GM19324 (cell line): ENCODE data around the gene KLHL28.

Experiments
- ATAC-seq: cut with Tn5 transposase; IDR thresholded peaks from one replicate; pipeline ENCODE4 v1.9.1; 2021; ENCODE audit warnings: mild to moderate bottlenecking, moderate library complexity; ENCODE audit not compliant: unreplicated experiment, low FRiP score

Gene KLHL28

DNA sequence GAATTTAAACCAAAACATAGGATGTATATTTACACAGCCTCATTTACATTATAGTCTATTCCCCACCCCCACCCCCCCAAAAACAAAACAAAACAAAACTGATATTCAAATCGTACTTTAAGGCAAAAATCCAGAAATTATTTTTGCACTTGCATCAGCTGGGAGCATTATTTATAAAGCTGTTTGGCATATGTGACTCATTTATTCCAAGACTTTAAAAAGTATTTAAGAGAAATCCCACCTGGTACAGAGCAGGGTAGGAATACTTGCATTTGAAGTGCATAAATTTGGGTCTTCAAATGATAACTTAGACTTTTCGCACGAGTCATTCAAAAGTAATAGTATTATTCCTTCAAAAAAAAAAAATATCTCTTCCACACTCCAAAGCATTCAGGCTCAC, 1.1 kb downstream of the KLHL28 start:
- no peak for ATAC-seq

DNA sequence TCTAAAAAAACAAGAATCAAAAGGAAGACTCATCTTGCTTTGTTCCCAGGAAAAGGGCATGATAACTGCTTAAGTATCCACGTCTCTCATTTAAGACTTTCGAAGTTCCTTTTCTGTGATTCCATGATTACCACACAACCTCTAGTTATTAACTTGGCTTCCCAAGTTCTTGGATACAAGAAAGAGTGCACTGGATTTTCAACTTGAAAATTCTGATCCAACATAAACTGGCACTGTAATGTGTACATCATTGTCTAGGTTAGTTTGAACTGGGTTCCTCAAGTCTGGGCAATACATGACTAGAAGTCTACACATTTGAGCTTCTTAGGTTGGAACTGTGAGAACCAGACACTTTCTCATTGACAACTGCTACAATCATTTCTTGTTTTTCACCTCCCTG, 1.6 kb downstream of the KLHL28 start:
- ATAC-seq = no peak

DNA sequence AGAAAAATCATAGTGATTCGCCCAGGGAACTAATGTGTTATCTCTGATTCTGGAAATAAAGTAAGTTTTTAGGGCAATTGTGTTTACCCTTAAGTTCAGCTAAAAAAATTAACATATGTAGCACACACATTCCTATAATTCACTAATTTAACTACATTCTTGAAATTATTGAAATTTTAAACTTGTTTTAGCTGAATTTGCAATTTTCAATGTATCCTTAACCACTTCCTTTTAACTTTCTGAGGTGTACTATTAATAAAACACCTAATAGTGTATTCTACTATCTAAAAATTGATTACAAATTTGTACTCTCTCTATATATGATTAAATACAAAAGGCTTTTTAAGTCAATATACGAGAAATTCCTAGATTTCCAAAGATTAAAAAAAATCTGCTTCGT, 2.2 kb downstream of the KLHL28 start:
- ATAC-seq = no peak

DNA sequence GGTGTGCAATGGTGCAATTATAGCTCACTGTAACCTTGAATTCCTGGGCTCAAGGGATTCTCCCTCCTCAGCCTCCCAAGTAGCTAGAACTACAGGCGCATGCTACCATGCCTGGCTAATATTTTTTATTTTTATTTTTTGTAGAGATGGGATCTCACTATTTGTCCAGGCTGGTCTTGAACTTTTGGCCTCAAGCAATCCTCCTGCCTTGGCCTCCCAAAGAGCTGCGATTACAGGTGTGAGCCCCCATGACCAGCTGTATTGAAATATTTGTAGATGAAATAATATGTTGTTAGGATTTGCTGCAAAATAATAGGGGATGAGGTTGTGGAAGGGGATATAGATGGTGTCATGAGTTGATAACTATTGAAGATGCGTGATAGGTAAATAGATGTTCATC, 4.9 kb downstream of the KLHL28 start:
- no peak for ATAC-seq

DNA sequence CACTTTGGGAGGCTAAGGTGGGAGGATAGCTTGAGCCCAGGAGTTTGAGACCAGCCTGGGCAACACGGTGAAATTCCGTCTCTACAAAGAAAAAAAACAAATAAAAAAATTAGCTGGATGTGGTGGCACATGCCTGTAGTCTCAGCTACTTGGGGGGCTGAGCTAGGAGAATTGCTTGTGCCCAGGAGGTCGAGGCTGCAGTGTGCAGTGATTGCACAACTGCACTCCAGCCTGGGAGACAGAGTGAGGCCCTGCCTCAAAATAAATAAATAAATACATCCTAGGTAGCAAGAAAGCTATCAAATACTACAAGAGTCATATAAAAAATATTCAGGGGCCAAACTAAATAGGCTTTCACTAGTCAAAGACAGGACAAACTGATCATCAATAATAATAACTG, 6.2 kb downstream of the KLHL28 start:
- no peak for ATAC-seq

DNA sequence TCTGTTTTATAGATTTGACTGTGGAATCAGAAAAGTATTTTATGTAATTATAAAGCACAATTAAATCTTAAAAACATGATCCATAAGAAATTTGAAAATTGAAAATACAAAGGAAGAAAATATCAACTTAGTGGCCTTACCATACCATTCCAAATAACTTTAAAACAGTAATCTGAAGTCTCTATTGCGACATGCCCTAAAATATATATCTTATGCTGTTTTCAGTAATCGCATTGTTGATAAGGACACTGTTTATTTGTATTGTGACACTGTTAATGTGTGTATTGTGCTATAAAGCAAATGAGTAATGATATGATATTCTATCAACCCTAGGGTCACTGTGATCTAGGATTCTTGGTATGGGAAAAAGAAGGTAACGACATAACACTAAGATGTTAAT, 7.0 kb downstream of the KLHL28 start:
- no peak for ATAC-seq

DNA sequence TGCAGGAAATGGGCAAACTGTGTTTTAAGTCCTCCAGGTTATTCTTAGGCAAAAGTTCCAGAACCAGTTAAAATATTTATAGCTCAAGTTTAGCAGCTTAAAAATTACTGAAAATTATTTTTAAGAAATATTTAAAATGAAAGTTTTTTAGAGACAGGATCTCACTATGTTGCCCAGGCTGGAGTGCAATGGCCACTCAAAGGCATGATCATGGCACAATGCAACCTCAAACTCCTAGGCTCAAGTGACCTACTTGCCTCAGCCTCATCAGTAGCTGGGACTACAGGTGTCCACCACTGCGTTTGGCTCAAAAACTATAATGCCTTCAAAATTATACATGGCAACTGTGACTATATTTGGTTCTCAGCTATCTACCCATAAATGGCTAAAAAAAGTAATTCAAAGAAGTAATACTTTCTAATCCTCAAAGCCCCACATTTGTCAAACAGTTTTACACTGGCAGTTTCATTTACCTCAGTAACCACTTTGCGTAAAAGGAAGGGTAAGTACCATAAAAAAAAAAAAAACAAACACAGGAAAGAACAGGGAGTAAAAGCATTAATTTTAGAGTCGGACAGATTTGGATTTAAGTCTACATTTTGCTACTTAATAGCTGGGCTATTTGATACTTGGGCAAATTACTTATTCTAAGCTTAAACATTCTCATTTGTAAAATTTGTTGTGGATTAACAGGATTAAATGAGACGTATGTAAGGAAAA, 9.2 kb downstream of the KLHL28 start:
- no peak for ATAC-seq

DNA sequence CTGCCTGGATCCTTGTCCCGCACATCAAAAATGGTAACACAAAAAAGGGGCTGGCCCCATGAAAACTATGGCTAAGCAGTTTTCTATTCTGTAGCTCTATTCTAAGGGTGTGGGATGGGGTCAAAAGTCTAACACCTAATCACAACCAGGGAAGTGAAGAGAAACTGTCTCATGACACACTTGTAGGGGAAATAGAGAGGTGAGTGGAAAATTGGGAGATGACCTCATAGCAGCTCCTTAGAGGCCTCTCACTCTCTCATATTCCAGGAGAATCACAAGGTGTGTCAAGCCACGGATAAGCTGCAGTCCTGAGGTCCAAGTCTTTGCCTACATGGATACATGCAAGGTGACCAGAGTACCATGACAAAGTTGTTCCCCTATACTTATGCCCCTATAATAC, 10.7 kb downstream of the KLHL28 start:
- ATAC-seq = no peak

DNA sequence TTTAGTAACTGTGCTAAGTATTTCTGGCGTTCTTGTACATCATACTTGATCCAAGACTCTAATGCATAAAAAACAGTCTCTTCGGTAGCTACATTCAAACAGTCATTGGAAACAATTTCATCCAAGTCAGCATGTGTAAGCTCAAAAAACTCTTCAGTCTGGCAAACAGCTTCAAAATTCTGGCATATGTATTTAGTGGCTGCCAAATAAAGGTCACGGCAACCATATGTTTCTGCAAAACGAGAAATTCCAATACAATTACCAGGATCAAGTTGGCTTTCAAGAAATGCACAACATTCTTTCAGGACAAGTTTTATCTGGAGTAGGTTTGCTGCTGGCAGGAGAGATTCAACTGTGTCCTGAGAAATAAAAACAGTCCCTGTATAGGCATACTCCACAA, 16.5 kb downstream of the KLHL28 start:
- ATAC-seq = no peak

DNA sequence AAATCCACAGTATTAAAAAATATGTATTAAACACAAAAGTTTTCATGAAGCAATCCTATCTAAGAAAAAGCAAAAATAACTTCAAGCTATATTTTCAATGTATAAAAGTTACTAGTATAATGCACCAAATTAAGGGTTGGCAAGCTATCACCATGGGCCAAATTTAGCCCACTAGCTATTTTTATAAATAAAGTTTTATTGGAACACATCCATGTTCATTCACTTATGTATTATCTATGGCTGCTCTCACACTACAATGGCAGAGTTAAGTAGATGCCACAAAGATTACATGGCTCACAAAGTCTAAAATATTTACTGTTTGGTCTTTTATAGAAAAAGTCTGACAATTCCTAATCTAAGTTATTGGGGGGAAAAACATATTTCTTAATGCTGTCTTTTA, 17.6 kb downstream of the KLHL28 start:
- ATAC-seq = no peak

DNA sequence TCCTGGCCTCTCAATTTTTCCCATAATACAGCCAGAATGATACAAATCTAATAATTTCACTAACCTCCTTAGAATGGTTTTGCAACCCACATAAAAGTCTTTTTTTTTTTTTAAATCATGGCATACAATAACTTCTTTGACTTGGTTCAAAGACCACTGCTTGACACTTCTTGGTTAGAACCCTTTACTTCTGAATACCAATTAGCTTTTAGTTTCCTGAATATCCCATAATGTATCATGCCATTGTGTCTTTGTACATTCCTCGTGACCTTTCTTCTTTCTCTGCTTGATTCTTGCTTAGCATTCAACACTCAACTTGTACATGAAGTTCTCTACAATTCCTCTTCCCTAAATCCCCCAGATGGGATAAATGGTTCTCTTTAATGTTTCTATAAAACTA, 19.3 kb downstream of the KLHL28 start:
- ATAC-seq = no peak

DNA sequence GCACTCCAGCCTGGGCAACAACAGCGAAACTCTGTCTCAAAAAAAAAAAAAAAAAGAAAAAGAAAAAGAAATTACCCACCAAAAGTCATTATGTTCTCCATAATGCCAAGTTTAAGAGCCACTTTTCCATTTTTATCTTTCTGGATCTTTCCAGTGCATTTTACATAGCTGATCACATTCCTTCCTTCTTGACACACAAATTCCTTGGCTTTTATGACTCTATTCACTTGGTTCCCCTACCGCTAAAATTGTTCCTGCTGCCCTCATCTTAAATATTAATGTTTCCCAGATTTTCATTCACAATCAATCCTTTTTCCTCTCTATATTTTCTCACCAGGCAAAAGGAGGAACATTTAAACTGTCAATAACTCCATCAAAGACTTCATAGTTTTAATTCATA, 20.2 kb downstream of the KLHL28 start:
- no peak for ATAC-seq

DNA sequence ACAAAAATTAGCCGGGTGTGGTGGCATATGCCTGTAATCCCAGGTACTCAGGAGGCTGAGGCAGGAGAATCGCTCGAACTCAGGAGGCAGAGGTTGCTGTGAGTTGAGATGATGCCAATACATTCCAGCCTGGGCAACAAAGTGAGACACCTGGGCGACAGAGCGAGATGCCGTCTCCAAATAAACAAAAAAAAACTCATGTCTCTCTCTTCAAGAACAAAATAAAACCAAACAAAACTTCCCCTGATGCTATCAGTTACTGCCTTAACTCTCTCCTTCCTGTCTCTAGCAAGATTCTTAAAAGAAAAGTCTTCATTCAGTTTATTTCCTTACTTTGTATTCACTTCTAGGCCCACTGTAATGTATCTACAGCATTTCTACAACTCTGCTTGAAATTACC, 20.8 kb downstream of the KLHL28 start:
- ATAC-seq = no peak

DNA sequence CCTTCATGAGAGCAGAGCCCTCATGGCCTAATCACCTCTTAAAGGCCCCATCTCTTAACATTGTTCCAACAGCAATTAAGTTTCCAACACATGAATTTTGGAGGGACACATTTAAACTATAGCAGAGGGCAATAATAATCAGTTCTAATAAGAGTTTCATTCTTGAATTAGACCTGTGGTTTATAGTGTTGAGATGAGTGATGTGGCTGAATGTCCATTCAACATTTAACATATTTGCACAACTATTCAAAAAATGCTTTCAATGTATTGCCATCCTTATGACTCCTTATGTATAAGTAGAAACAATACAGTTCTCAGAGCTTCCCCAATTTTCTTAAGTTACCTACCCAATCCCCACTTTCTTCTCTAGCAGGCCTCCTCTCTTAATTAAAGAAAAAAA, 21.5 kb downstream of the KLHL28 start:
- ATAC-seq = no peak

DNA sequence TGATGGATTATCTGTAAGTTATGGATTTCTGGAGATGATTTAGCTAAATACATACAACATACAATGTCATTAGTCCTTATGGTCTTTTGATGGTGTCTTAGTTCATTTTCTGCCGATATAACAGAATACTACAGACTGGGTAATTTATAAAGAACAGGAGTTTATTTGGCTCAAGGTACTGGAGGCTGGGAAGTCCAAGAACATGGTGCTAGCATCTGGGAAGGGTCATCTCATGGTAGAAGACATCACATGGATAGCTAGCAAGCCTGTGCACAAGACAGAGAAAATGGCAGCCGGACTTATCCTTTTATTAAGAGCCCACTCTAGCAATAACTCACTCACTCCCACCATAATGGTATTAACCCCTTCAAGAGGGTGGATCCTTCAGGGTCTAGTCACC, 24.2 kb downstream of the KLHL28 start:
- no peak for ATAC-seq

DNA sequence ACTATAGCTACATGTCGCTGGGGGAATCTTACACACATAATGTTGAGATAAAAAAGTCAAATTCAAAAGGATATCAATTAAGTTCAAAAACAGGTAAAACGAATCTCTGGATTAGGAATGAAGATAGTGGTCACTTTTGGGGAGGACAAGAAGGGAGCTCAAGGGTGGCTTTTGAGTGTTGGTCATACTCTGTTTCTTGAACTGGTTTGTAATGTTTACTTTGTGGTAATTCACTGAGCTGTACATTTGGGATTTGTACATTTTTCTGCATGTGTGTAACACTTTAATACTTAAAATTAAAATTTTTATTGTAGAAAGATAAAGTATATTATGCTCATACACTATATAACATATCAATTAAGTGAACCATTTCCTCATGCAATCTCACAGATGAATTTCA, 26.6 kb downstream of the KLHL28 start:
- no peak for ATAC-seq

DNA sequence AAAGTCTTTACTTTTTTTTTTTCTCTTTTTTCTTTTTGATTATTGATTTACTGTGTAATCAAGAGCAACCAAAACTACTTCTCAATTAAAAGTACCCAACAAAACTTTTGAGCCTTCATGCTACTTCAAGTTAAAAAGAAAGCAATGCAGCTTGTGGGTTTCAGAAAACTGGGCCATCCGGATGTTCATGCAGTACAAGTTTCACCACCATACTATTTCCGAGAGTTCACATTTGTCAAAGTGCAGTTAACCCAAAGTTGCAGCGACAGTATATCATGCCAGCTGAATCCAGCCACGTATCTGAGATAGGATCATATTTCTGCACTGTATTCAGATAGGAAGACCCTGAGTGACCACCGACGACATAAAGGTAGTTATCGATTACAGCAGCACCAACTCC, 33.0 kb downstream of the KLHL28 start:
- ATAC-seq = no peak

DNA sequence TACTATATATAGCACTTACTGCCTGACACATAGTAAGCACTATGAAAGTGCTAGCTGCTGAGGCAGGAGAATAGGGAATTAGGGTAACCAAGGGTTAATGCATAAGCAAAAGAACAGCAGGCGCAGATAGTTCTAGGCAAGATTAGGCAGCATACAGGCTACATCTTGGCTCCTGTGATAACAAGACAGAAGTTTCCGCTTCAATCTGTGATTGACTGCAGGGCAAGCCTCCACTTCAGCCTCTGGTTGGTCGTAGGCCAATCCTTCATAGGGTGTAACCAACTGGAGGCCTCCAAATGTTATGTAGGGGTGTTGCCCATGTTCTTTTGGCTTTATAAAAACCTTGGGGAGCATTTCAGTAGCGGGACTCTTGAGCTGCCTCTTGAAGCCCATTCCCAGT, 46.9 kb downstream of the KLHL28 start:
- ATAC-seq = no peak

DNA sequence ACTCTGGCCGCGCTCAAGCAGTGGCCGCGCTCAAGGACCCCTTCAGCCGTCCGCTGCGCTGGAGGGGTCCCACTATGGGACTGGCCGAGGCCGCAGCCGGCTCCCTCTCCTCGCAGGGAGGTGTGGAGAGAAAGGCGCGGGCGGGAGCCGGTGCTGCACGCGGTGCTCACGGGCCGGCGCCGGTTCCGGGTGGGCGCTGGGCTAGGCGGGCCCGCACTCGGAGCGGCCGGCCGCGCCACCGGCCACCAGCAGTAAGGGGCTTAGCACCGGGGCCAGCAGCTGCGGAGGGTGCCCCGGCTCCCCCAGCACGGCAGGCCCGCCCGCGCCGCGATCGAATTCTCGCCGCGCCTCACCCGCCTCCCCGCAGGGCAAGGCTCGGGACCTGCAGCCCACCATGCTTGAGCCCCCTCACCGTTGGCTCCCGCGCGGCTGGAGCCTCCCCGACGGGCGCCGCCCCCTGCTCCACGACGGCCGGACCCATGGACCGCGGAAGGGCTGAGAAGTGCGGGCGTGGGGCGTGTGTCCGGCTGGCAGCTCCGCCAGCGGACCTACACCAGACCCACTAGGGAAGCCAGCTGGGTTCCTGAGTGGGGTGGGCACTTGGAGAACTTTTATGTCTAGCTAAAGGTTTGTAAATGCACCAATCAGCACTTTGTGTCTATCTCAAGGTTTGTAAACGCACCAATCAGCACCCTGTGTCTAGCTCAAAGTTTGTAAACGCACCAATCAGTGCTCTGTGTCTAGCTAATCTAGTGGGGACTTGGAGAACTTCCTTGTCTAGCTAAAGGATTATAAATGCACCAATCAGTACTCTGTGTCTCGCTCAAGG, 49.5 kb downstream of the KLHL28 start:
- ATAC-seq = no peak

DNA sequence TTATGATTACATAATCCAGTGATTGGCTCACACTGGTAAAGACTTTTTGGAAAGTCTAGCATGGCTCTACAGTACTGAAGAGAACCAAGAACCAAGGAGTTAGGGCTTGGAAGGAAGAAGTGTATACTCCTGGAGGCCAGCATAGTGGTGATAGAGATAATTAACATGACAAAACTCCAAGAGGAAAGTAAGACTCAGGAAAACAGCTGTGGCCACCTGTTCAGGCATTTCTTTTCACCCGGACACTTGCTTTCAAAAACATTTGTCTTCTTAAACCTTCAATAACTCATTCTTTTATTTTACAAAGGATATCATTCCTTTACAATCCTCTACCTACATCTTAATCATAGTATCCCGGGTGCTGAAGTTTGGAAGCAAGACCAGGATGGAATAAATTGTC, 50.9 kb downstream of the KLHL28 start:
- ATAC-seq = no peak

DNA sequence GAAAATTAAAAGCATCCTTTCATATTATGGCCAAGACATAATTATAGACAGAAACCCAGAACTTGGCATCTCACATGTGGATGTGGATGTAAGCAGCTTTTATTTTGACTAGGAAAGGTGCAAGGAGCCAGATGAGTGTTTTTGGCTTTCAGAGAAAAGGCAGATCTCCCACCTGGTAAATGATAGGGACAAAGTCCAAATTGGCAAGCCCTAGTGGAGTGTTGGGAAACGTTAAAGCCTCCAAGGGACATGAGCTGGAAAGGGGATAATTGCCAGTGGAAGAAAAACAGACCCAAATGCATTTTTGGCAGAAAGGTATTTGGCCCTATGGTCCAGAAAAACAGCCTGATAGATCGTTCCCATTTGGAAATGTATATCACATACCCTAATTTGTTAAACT, 60.1 kb downstream of the KLHL28 start:
- ATAC-seq = no peak

DNA sequence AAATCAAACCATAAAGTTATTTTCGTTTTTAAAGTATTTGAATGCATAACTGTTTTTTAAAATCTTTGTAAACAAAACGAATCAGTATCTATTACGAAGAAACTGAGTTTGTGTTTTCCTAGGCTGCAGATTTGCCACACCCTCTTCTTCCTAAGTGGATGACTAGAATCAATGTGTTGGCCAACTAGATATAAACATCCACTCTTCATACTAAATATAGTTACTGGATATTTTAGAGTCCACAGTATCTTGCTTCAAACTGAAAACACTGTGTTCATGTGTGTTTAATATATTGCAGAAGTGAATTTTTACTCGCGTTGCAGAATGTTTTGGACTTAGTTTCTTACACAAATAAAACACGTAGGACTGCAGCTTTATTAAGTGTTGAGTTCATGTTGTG, 63.2 kb downstream of the KLHL28 start:
- ATAC-seq = no peak
